Activated T-helper 17 cell treated with anti-CD3 and anti-CD28 coated beads, Interleukin-2, amount 50 U/mL, for 72 hours (primary cell): ENCODE data around the gene CHRNA10. TPM values are rescaled to one million over a fixed set of nuclear protein-coding genes. Genes with fewer than 3 reads are reported as not detected.
A peak's percentile ranks its signal among the peaks of the same experiment; 100 is the strongest.

Source experiments
- ATAC-seq: fragments of 150-1000 bp; cut with Tn5 transposase; replicated peaks from 2 replicates; pipeline ENCODE4 v1.10.0; 2021; ENCODE audit warnings: mild to moderate bottlenecking, moderate library complexity
- H3K27ac Mint-ChIP-seq: one replicate; pipeline ENCODE4 v1.8.0; 2022; ENCODE audit warnings: mixed read lengths
- H3K27me3 Mint-ChIP-seq: one replicate; pipeline ENCODE4 v1.8.0; 2022; ENCODE audit warnings: mixed read lengths
- H3K36me3 Mint-ChIP-seq: one replicate; pipeline ENCODE4 v1.8.0; 2022; ENCODE audit warnings: low read depth, mild to moderate bottlenecking, mixed read lengths
- H3K4me1 Mint-ChIP-seq: one replicate; pipeline ENCODE4 v1.8.0; 2022; ENCODE audit warnings: mixed read lengths
- H3K4me3 Mint-ChIP-seq: one replicate; pipeline ENCODE4 v1.8.0; 2022; ENCODE audit warnings: mild to moderate bottlenecking, mixed read lengths
- H3K9me3 Mint-ChIP-seq: one replicate; pipeline ENCODE4 v1.8.0; 2022; ENCODE audit warnings: mixed read lengths
- total RNA-seq, 2 donors: library from RNA; stranded (reverse); gene quantifications; one replicate each; pipeline ENCODE4 v1.2.3, GENCODE V29; 2022

CHRNA10 gene, protein sequence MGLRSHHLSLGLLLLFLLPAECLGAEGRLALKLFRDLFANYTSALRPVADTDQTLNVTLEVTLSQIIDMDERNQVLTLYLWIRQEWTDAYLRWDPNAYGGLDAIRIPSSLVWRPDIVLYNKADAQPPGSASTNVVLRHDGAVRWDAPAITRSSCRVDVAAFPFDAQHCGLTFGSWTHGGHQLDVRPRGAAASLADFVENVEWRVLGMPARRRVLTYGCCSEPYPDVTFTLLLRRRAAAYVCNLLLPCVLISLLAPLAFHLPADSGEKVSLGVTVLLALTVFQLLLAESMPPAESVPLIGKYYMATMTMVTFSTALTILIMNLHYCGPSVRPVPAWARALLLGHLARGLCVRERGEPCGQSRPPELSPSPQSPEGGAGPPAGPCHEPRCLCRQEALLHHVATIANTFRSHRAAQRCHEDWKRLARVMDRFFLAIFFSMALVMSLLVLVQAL
- total RNA-seq, result 1 to 10 TPM; 3.0 to 4.6 TPM

DNA sequence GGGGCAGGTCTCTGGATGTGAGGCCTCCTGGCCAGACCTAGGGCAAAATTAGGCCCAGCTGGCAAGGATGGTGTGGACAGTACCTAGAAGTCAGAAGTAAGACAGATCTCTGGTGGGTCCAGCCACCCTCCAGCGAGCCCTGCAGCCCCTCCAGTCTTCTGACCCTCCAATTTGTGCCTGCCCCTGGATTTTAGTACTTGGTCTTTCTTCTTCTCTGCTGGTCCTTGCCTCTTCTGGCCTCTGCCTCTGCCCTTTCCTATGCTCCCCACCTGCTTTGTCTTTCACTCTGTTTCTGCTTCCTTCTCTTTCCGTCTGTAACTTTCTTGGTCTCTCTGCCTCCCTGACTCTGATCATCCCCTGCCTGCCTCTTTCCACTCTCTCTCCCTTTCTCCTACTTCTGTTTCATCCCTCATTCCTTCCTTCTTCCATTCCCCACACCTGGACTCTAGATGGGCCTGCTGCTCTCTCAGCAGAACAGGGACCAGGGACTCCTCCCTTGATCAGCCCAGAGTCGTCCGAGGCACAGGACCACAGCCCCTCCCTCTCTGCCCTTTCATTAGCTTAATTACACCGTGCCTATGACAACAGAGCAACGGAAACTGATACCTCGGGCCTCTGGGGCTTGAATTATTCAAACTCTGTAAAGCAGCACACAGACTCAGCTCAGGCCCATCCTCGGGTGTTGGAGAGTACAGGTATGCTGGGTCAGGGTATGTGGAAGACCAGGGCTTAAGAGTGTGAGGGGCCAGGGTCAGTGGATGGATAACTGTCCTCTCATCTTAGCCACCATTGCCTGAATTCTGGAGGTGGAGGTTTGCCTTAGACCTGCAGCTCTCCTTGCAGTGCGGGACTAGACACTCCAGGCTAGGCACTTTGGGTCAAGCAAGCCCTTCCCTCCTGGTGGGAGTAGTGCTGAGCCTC, at the start of gene CHRNA10:
CHRNA10 (minus strand) TSS at position 51 of the 921 bp plus-strand sequence. CDS start 72 bp downstream, outside the sequence.
- Mint-ChIP-seq H3K27ac (peak within 1 kb of the TSS; percentile 42), H3K4me3 (no peak within 1 kb of the TSS), H3K9me3 (no peaks in the 10 kb centered on the region), H3K36me3 (peaks cover 81% of the 10 kb centered on the region), H3K4me1 (peaks cover 7% of the 10 kb centered on the region), H3K27me3 (no peaks in the 10 kb centered on the region)
- ATAC-seq, result no peak

GRCh38 chr11:3712274-3712673, 41.1 kb upstream of the CHRNA10 start:
- H3K4me3 Mint-ChIP-seq, result no peak overlapping the region
- ATAC-seq, result no peak
- peaks cover 93% of the 10 kb centered on the region for H3K36me3 Mint-ChIP-seq
- H3K4me1 Mint-ChIP-seq, result peaks cover 4% of the 10 kb centered on the region
- H3K27ac Mint-ChIP-seq, result no peak overlapping the region
- no peaks in the 10 kb centered on the region for H3K27me3 Mint-ChIP-seq
- no peaks in the 10 kb centered on the region for H3K9me3 Mint-ChIP-seq

- no peaks in the 10 kb centered on the region for H3K9me3 Mint-ChIP-seq
- no peaks in the 10 kb centered on the region for H3K27me3 Mint-ChIP-seq
- no peak overlapping the region for H3K27ac Mint-ChIP-seq
- H3K4me3 Mint-ChIP-seq, result no peak overlapping the region
- ATAC-seq, result no peak
- H3K4me1 Mint-ChIP-seq, result peaks cover 4% of the 10 kb centered on the region
- H3K36me3 Mint-ChIP-seq, result peaks cover 93% of the 10 kb centered on the region
These were observed 39.5 kb upstream of the CHRNA10 start for GRCh38 chr11:3710485-3711259.

GRCh38 chr11:3709977-3710376, 38.8 kb upstream of the CHRNA10 start:
- no peak overlapping the region for H3K27ac Mint-ChIP-seq
- H3K36me3 Mint-ChIP-seq, result peaks cover 93% of the 10 kb centered on the region
- no peaks in the 10 kb centered on the region for H3K9me3 Mint-ChIP-seq
- no peak for ATAC-seq
- H3K27me3 Mint-ChIP-seq, result no peaks in the 10 kb centered on the region
- H3K4me3 Mint-ChIP-seq, result no peak overlapping the region
- H3K4me1 Mint-ChIP-seq, result peaks cover 4% of the 10 kb centered on the region

DNA sequence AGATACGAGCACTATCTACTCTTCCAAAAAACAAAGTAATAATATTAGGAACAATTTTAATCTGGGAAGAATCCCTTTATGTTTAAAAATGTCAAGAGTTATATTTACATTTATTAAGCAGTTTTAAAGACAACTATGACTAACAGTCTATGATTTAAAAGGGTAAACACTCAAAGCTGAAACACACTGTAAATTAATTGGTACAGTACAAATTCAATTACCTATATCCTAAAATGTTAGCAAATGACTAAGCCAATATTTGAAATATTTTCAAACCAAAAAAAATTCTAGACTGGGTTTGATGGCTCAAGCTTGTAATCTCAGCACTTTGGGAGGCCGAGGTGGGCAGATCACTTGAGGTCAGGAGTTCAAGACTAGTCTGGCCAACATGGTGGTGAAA, 36.0 kb upstream of the CHRNA10 start:
- peaks cover 93% of the 10 kb centered on the region for H3K36me3 Mint-ChIP-seq
- H3K27ac Mint-ChIP-seq, result no peak overlapping the region
- no peak for ATAC-seq
- peaks cover 2% of the 10 kb centered on the region for H3K4me1 Mint-ChIP-seq
- H3K4me3 Mint-ChIP-seq, result no peak overlapping the region
- H3K27me3 Mint-ChIP-seq, result no peaks in the 10 kb centered on the region
- no peaks in the 10 kb centered on the region for H3K9me3 Mint-ChIP-seq

GRCh38 chr11:3703383-3703782, 32.2 kb upstream of the CHRNA10 start:
- H3K4me3 Mint-ChIP-seq, result no peak overlapping the region
- peaks cover 97% of the 10 kb centered on the region for H3K36me3 Mint-ChIP-seq
- no peaks in the 10 kb centered on the region for H3K27me3 Mint-ChIP-seq
- H3K4me1 Mint-ChIP-seq, result peaks cover 4% of the 10 kb centered on the region
- H3K9me3 Mint-ChIP-seq, result no peaks in the 10 kb centered on the region
- no peak overlapping the region for H3K27ac Mint-ChIP-seq
- no peak for ATAC-seq

DNA sequence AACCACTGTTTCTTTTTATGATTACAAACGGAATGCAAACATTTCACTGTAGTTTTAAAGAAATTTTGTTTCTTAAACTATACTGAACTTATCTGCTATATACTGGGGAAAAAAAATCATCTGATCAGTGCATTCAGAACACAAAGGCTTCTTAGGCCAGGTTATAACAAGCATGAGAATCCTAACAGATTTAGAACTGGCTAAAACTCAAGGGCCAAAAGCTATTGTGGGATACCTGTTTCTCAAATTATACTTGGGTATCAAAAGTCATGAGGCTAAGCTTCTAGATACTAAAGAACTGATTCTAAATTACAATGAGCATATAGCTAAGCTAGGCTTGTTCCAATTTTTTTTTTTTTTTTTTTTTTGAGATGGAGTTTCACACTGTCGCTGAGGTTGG, 29.7 kb upstream of the CHRNA10 start:
- H3K27ac Mint-ChIP-seq, result no peak overlapping the region
- H3K36me3 Mint-ChIP-seq, result peaks cover 97% of the 10 kb centered on the region
- no peak overlapping the region for H3K4me3 Mint-ChIP-seq
- H3K9me3 Mint-ChIP-seq, result no peaks in the 10 kb centered on the region
- peaks cover 4% of the 10 kb centered on the region for H3K4me1 Mint-ChIP-seq
- H3K27me3 Mint-ChIP-seq, result no peaks in the 10 kb centered on the region
- no peak for ATAC-seq

GRCh38 chr11:3700410-3700809, 29.2 kb upstream of the CHRNA10 start:
- Mint-ChIP-seq H3K9me3 (no peaks in the 10 kb centered on the region), H3K27me3 (no peaks in the 10 kb centered on the region), H3K27ac (no peak overlapping the region), H3K36me3 (peaks cover 97% of the 10 kb centered on the region), H3K4me1 (peaks cover 4% of the 10 kb centered on the region), H3K4me3 (no peak overlapping the region)
- ATAC-seq, result no peak

GRCh38 chr11:3686751-3687150, 15.6 kb upstream of the CHRNA10 start:
- Mint-ChIP-seq H3K9me3 (no peaks in the 10 kb centered on the region), H3K36me3 (peaks cover 99% of the 10 kb centered on the region), H3K4me3 (no peak overlapping the region), H3K4me1 (no peaks in the 10 kb centered on the region), H3K27ac (no peak overlapping the region), H3K27me3 (no peaks in the 10 kb centered on the region)
- no peak for ATAC-seq

- Mint-ChIP-seq H3K27me3 (no peaks in the 10 kb centered on the region), H3K9me3 (no peaks in the 10 kb centered on the region), H3K36me3 (peaks cover 99% of the 10 kb centered on the region), H3K4me3 (no peak overlapping the region), H3K4me1 (no peaks in the 10 kb centered on the region), H3K27ac (peak overlapping the region; percentile 31)
- ATAC-seq, result no peak
These were observed 14.7 kb upstream of the CHRNA10 start for GRCh38 chr11:3685923-3686322.

GRCh38 chr11:3684819-3685172, 13.6 kb upstream of the CHRNA10 start:
- ATAC-seq, result no peak
- Mint-ChIP-seq H3K27me3 (no peaks in the 10 kb centered on the region), H3K4me1 (no peaks in the 10 kb centered on the region), H3K4me3 (no peak overlapping the region), H3K27ac (no peak overlapping the region), H3K9me3 (no peaks in the 10 kb centered on the region), H3K36me3 (peaks cover 99% of the 10 kb centered on the region)

DNA sequence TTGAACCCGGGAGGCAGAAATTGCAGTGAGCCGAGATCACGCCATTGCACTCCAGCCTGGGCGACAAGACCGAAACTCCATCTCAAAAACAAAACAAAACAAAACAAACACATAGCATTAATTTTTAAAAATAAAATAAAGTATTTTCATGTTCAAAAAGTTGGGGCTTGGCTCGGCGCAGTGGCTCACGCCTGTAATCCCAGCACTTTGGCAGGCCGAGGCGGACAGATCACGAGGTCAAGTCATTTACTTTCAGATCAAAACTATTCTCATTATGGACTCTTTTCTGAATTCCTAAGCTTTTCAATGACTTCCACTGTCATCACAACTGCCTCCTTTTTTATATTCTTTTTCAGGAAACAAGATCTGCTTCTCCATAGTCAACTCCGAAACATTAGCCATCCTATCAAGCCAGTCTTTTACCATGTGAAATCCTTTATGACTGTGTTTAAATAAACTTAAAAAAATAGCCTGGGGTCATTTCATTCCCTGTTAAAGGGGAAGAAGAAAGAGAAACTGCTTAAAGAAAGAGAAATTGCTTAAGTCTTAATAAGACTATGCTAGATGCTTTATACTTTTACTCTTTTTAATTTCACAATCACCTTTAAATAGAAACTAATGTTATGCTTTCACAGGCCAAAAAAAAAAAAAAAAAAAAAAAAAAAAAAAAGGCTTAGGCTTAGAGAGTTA, 13.1 kb upstream of the CHRNA10 start:
- Mint-ChIP-seq H3K27me3 (no peaks in the 10 kb centered on the region), H3K4me1 (peaks cover under 1% of the 10 kb centered on the region), H3K27ac (no peak overlapping the region), H3K9me3 (no peaks in the 10 kb centered on the region), H3K4me3 (no peak overlapping the region), H3K36me3 (peaks cover 99% of the 10 kb centered on the region)
- no peak for ATAC-seq

DNA sequence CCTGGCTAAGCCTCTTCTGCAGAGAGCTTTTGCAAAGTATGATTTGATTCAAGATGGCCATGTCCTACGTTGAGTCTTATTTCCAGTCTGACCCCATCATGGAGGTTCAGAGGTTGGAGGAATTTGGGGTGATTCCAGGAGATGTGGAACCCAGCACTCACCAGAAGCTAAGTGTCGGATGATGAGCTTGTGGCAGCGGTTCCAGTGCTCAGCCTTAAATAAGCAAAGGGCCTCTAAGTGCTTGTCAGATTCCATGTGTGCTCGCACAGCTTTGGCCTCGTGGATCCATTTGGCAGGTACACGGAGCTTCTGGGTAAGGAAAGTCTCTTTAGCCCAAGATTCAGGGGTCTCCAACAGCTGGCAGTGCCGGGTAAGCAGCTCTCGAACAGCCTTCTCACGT, 11.9 kb upstream of the CHRNA10 start:
- H3K27ac Mint-ChIP-seq, result no peak overlapping the region
- H3K36me3 Mint-ChIP-seq, result peaks cover 100% of the 10 kb centered on the region

DNA sequence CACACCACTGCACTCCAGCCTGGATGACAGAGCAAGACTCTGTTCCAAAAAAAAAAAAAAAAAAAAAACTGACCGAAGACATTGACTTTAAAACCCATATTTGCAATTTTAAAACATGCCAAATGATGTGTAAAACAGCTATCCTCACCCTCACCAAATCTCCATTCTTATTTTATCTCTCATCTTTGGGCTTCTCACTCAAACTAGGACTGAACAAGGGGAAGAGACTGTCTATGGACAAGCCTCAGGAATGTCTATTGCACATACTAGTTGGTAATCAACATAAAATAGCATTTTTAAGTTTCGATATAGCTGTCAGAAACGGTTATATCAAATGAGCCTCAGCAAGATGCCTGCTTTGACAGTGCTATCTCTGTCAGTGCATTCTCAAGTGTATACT, 7.9 kb upstream of the CHRNA10 start:
- Mint-ChIP-seq H3K9me3 (no peaks in the 10 kb centered on the region), H3K4me1 (peaks cover 11% of the 10 kb centered on the region), H3K36me3 (peaks cover 100% of the 10 kb centered on the region), H3K27ac (no peak overlapping the region), H3K4me3 (no peak overlapping the region), H3K27me3 (no peaks in the 10 kb centered on the region)
- no peak for ATAC-seq

More for the DNA sequence above, 11.9 kb upstream of the CHRNA10 start:
- no peaks in the 10 kb centered on the region for H3K9me3 Mint-ChIP-seq
- H3K4me3 Mint-ChIP-seq, result no peak overlapping the region
- no peak for ATAC-seq
- no peaks in the 10 kb centered on the region for H3K27me3 Mint-ChIP-seq
- H3K4me1 Mint-ChIP-seq, result peaks cover 3% of the 10 kb centered on the region
